Fibroblast of lung (primary cell): ENCODE results near the gene MRI1. TPM values are rescaled to one million over a fixed set of nuclear protein-coding genes. Genes with fewer than 3 reads are reported as not detected.

Experiments
- DNase-seq, 2 donors: peaks; one replicate each; pipeline versions ENCODE4 v3.0.0 to v3.0.0-alpha.2; 2010; ENCODE audit warnings: low read depth in 2 of 2
- H2AFZ ChIP-seq: 2 replicates; pipeline ENCODE4 v1.5.1; 2012; ENCODE audit warnings: low read length, control low read depth, inconsistent platforms
- H3K27ac ChIP-seq: 2 replicates; pipeline ENCODE4 v1.5.1; 2011; ENCODE audit warnings: low read length, control low read depth; ENCODE audit not compliant: insufficient read depth
- H3K27me3 ChIP-seq: 2 replicates; pipeline ENCODE4 v1.5.1; 2011; ENCODE audit warnings: mild to moderate bottlenecking, low read length; ENCODE audit not compliant: control insufficient read depth, insufficient read depth
- H3K36me3 ChIP-seq: 2 replicates; pipeline ENCODE4 v1.5.1; 2011; ENCODE audit warnings: low read length; ENCODE audit not compliant: control insufficient read depth, insufficient read depth
- H3K4me1 ChIP-seq: 2 replicates; pipeline ENCODE4 v1.5.1; 2011; ENCODE audit warnings: low read length; ENCODE audit not compliant: control insufficient read depth, insufficient read depth; ENCODE audit errors: extremely low read depth
- H3K4me2 ChIP-seq: 2 replicates; pipeline ENCODE4 v1.5.1; 2011; ENCODE audit warnings: low read length, control low read depth; ENCODE audit not compliant: insufficient read depth; ENCODE audit errors: extremely low read depth
- H3K4me3 ChIP-seq, 4 experiments: fragments of 200-600 bp in 1 of 4; sonication (generic) in 1 of 4; replicated peaks in 1 of 4; 2 replicates each; pipeline ENCODE4 v1.5.1; 2011 to 2016; ENCODE audit warnings: low read length in 4 of 4, low read depth in 3 of 4, mild to moderate bottlenecking in 3 of 4, control low read depth in 2 of 4, inconsistent platforms in 1 of 4, mixed read lengths in 1 of 4; ENCODE audit not compliant: insufficient read depth in 1 of 4; ENCODE audit errors: control extremely low read depth in 1 of 4
- H3K79me2 ChIP-seq: 2 replicates; pipeline ENCODE4 v1.5.1; 2012; ENCODE audit warnings: mild to moderate bottlenecking, low read length, inconsistent platforms; ENCODE audit not compliant: control insufficient read depth, insufficient read depth
- H3K9ac ChIP-seq: 2 replicates; pipeline ENCODE4 v1.5.1; 2011; ENCODE audit warnings: mild to moderate bottlenecking, low read length, control low read depth; ENCODE audit not compliant: insufficient read depth
- H3K9me3 ChIP-seq: 2 replicates; pipeline ENCODE4 v1.5.1; 2012; ENCODE audit warnings: low read depth, low read length; ENCODE audit not compliant: control insufficient read depth, insufficient read depth
- H4K20me1 ChIP-seq: 2 replicates; pipeline ENCODE4 v1.5.1; 2011; ENCODE audit warnings: low read length; ENCODE audit not compliant: control insufficient read depth, insufficient read depth; ENCODE audit errors: extremely low read depth
- CTCF ChIP-seq, 2 donors: IDR thresholded peaks in 1 of 2; conservative IDR thresholded peaks in 1 of 2; 1 replicate in 1 of 2; 2 replicates in 1 of 2; pipeline ENCODE4 v1.5.1; 2011 to 2012; ENCODE audit warnings: low read length in 2 of 2, control low read depth in 1 of 2, inconsistent platforms in 1 of 2, low read depth in 1 of 2, mild to moderate bottlenecking in 1 of 2
- EZH2 ChIP-seq: IDR thresholded peaks from 2 replicates; pipeline ENCODE4 v1.5.1; 2012; ENCODE audit warnings: low read length, control low read depth, mild to moderate bottlenecking; ENCODE audit errors: missing control alignments
- polyA plus RNA-seq, 2 donors: library from polyadenylated mRNA; depleted of rRNA in 1 of 2; stranded (reverse) in 1 of 2; unstranded in 1 of 2; fragments of >200 nt; gene quantifications; 2 replicates each; pipeline ENCODE4 v1.2.1, GENCODE V29; 2011 to 2012; ENCODE audit warnings: missing spikeins in 1 of 2
- total RNA-seq: library from RNA; depleted of rRNA; stranded (reverse); fragments of >200 nt; gene quantifications from 2 replicates; pipeline ENCODE4 v1.2.1, GENCODE V29; 2014

MRI1 gene
- total and polyA plus RNA-seq, 2 donors (not counting 1 experiment from before 2014, with no cell fraction given), result 17.1 to 17.7 TPM

GRCh38 chr19:13764821-13765394, 586 bp downstream of the MRI1 start:
- no peak overlapping the region for H2AFZ ChIP-seq
- TF ChIP-seq EZH2 (no peak), CTCF (conservative IDR thresholded peaks at IDR 0.05 in 1 of 2, IDR thresholded peaks at IDR 0.05 in 1 of 2; ENCODE audit: low read depth in 1 of 2, low read length in 2 of 2) (no peak)
- peaks cover 7% of the 10 kb centered on the region for H3K79me2 ChIP-seq
- H3K36me3 ChIP-seq, result peaks cover 10% of the 10 kb centered on the region
- no peaks in the 10 kb centered on the region for H4K20me1 ChIP-seq
- no peaks in the 10 kb centered on the region for H3K27me3 ChIP-seq
- H3K9me3 ChIP-seq, result no peaks in the 10 kb centered on the region
- peaks cover 4% of the 10 kb centered on the region for H3K4me1 ChIP-seq
- peak overlapping the region; percentile 73 for H3K4me2 ChIP-seq
- no peak overlapping the region for H3K27ac ChIP-seq
- H3K9ac ChIP-seq, result peak overlapping the region; percentile 52
- peak overlapping the region; percentile 49 to 78 (median 64) for H3K4me3 ChIP-seq
- no peak for DNase-seq

- no peak overlapping the region for H3K9ac ChIP-seq
- no peak overlapping the region for H3K27ac ChIP-seq
- H3K36me3 ChIP-seq, result peaks cover 10% of the 10 kb centered on the region
- no peaks in the 10 kb centered on the region for H3K27me3 ChIP-seq
- peaks cover 4% of the 10 kb centered on the region for H3K4me1 ChIP-seq
- no peaks in the 10 kb centered on the region for H4K20me1 ChIP-seq
- peaks cover 7% of the 10 kb centered on the region for H3K79me2 ChIP-seq
- peak overlapping the region; percentile 73 for H3K4me2 ChIP-seq
- H2AFZ ChIP-seq, result no peak overlapping the region
- TF ChIP-seq CTCF (conservative IDR thresholded peaks at IDR 0.05 in 1 of 2, IDR thresholded peaks at IDR 0.05 in 1 of 2; ENCODE audit: low read depth in 1 of 2, low read length in 2 of 2), result no peak
- no peak for TF ChIP-seq EZH2
- H3K4me3 ChIP-seq, result peak overlapping the region; percentile 49 to 78 (median 64)
- no peaks in the 10 kb centered on the region for H3K9me3 ChIP-seq
- no peak for DNase-seq
Observed at GRCh38 chr19:13765395-13766094, 1.2 kb downstream of the MRI1 start.

GRCh38 chr19:13766095-13766481, 1.8 kb downstream of the MRI1 start:
- H3K36me3 ChIP-seq, result peaks cover 10% of the 10 kb centered on the region
- H2AFZ ChIP-seq, result no peak overlapping the region
- H3K4me3 ChIP-seq, result peak overlapping the region in 1 of 4 experiments; percentile 78
- no peaks in the 10 kb centered on the region for H4K20me1 ChIP-seq
- H3K27ac ChIP-seq, result no peak overlapping the region
- H3K27me3 ChIP-seq, result no peaks in the 10 kb centered on the region
- DNase-seq, result no peak
- H3K79me2 ChIP-seq, result peaks cover 7% of the 10 kb centered on the region
- H3K9me3 ChIP-seq, result no peaks in the 10 kb centered on the region
- H3K9ac ChIP-seq, result no peak overlapping the region
- no peak for TF ChIP-seq EZH2
- TF ChIP-seq CTCF (conservative IDR thresholded peaks at IDR 0.05 in 1 of 2, IDR thresholded peaks at IDR 0.05 in 1 of 2; ENCODE audit: low read depth in 1 of 2, low read length in 2 of 2), result no peak
- peaks cover 4% of the 10 kb centered on the region for H3K4me1 ChIP-seq
- H3K4me2 ChIP-seq, result no peak overlapping the region
